A673 (cell line): ENCODE measurements around the gene DOCK4.

Source experiments
- CTCF ChIP-seq: fragments of 300-800, 200-600 bp; sonication (generic); conservative IDR thresholded peaks from 2 replicates; pipeline ENCODE4 v1.5.1; 2017; ENCODE audit warnings: low read depth, mild to moderate bottlenecking, antibody characterized with exemption, low read length, moderate library complexity, mixed read lengths
- EZH2 ChIP-seq: fragments of 200-600 bp; sonication (generic); IDR thresholded peaks from 2 replicates; pipeline ENCODE4 v1.6.1; 2017; ENCODE audit warnings: borderline replicate concordance, low read depth, mild to moderate bottlenecking, mixed read lengths, antibody characterized with exemption, low read length; ENCODE audit not compliant: poor library complexity, severe bottlenecking

DNA sequence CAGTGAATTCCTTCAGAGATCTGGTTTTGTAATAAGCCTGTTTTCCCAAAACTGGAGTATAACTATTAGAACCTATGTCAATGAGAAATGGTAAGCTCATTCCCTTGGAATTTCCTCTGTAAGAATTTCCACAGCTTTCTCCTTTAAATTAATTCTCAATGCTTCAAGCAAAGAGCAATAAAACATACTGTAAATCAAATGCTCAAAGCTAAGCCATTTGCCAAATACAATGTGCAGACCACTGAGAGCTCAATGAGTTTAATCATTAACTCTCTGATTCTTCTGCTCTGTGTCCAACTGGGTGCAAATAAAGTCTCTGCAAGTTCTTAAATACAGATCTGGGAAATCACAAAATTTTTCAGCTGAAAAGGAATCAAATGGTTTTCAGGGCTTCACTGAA is 416.3 kb downstream of the DOCK4 start:
- TF ChIP-seq CTCF, result no peak
- TF ChIP-seq EZH2, result no peak
